Fibroblast of pulmonary artery (primary cell): ENCODE results near the gene OLFML3.
"Not testable (repeated sequence)": the region's sequence is repeated elsewhere in the genome, so short reads cannot be mapped to it uniquely, and the experiment has no call there.

Experiments
- DNase-seq: peaks from one replicate; pipeline ENCODE4 v3.0.0-alpha.2; 2010; ENCODE audit warnings: low read depth
- H3K4me3 ChIP-seq: replicated peaks from 2 replicates; pipeline ENCODE4 v1.5.1; 2011; ENCODE audit warnings: low read depth, mild to moderate bottlenecking, control low read depth, low read length, moderate library complexity
- TF ChIP-seq, protein P1 (sequence below): IDR thresholded peaks from 2 replicates; pipeline ENCODE4 v1.5.1; 2011; ENCODE audit warnings: mild to moderate bottlenecking, control low read depth, low read length, inconsistent platforms; ENCODE audit errors: missing control alignments

OLFML3 gene

DNA sequence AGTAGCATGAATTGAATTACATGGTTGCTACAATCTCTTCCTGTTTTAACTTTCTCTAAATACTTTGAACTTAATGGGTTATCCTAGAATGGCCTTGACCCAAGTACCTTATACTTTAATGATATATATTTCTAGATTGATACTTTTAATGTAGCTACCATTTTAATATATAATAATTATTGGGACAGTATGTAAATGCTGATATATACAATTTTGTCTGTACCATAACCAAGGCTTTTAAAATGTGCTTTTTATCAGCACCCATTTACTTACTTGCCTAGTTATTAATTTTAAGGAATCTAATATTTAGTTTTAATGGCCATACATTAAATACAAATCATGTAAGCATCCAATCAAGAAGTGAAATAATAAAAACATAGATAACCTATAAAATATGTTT is 36.7 kb upstream of the OLFML3 start:
- no peak overlapping the region for H3K4me3 ChIP-seq
- TF ChIP-seq, protein P1, sequence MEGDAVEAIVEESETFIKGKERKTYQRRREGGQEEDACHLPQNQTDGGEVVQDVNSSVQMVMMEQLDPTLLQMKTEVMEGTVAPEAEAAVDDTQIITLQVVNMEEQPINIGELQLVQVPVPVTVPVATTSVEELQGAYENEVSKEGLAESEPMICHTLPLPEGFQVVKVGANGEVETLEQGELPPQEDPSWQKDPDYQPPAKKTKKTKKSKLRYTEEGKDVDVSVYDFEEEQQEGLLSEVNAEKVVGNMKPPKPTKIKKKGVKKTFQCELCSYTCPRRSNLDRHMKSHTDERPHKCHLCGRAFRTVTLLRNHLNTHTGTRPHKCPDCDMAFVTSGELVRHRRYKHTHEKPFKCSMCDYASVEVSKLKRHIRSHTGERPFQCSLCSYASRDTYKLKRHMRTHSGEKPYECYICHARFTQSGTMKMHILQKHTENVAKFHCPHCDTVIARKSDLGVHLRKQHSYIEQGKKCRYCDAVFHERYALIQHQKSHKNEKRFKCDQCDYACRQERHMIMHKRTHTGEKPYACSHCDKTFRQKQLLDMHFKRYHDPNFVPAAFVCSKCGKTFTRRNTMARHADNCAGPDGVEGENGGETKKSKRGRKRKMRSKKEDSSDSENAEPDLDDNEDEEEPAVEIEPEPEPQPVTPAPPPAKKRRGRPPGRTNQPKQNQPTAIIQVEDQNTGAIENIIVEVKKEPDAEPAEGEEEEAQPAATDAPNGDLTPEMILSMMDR = no peak
- no peak for DNase-seq

- H3K4me3 ChIP-seq = no peak overlapping the region
- peak; percentile 87 for DNase-seq
- TF ChIP-seq, protein P1 = no peak
Measured at GRCh38 chr1:113943028-113943811, 36.1 kb upstream of the OLFML3 start.

DNA sequence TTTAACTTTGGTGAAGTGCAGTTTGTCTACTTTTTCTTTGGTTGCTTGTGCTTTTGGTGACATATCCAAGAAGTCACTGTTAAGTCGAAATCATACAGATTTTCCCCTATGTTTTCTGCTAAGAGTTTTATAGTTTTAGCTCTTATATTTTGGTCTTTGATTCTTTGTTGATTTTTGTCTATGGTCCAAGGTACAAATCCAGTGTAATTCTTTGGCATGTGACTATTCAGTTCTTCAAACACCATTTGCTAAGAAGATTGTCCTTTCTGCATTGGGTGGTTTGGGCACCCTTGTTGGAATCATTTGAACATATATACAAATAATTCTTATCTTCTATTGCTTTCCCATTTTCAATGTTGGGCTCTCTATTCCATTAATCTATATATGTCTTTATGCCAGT is 33.9 kb upstream of the OLFML3 start:
- DNase-seq = no peak
- H3K4me3 ChIP-seq = no peak overlapping the region
- TF ChIP-seq, protein P1 = no peak

- no peak overlapping the region for H3K4me3 ChIP-seq
- no peak for DNase-seq
- TF ChIP-seq, protein P1 = no peak
Measured at GRCh38 chr1:113946112-113946511, 33.2 kb upstream of the OLFML3 start.

DNA sequence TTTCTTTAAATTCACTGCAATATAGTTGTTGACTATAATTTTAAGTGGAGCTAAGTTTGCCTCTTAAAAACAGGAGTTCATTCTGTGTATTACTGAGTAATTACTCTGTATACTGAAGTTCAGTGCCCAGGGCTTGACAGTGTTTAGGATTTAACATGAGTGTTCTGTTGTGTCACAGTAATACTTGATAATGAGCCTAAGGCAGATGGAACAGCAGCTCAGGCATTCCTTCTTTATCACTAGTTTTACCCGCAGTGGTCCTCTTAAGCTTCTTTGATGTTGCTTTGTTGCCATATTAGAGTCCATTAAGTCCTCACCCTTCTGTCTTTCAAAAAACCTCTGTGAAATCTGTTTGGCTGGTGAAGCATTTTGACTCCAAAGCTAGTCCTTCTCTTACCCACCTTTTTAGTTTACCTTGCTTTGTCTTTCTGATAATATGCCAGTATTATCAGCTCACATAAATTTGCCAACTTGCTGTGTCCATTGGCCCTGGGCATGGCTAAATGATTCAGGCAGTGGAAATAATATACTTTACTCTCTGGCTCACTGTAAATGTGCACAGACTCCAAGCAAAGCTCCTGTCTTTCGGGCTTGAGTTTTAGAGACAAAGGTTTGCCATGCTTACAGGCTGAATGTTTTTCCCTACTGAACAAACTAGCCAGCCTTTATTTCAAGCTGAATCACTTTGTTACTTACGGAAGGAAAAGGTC is 32.4 kb upstream of the OLFML3 start:
- H3K4me3 ChIP-seq = no peak overlapping the region
- DNase-seq = no peak
- TF ChIP-seq, protein P1 = no peak

- H3K4me3 ChIP-seq = no peak overlapping the region
- TF ChIP-seq, protein P1 = no peak
- no peak for DNase-seq
Measured at GRCh38 chr1:113947388-113948107, 31.7 kb upstream of the OLFML3 start.

DNA sequence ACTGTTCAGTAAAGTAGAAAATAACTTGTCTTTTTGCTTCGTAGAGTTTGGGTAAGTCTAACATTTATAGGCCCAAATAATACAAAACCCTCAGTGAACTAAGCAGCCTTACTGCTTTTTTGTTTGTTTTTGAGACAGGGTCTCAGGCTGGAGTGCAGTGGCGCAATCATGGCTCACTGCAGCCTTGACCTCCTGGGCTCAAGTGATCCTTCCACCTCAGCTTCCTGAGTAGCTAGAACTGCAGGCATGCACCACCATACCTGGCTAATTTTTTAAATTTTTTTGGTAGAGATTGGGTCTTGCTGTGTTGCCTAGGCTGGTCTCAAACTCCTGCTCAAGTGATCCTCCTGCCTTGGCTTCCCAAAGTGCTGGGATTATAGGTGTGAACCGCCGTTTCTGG is 31.1 kb upstream of the OLFML3 start:
- DNase-seq, H3K4me3 ChIP-seq: not testable (repeated sequence)
